ENCODE measurements around the gene CAND2. TPM values are rescaled to one million over a fixed set of nuclear protein-coding genes. Genes with fewer than 3 reads are reported as not detected.
A peak's percentile ranks its signal among the peaks of the same experiment; 100 is the strongest.

The CAND2 gene
- polyA plus RNA-seq, 4 donors: 0.27 to 1.5 (median 1.3) TPM; not detected in 1

- no peak overlapping the region for H3K4me3 ChIP-seq (ENCODE audit: low read depth in 1 of 3, low read length in 3 of 3)
- H3K4me1 ChIP-seq (ENCODE audit: control insufficient read depth in 3 of 3, insufficient read depth in 2 of 3, low read depth in 1 of 3, low read length in 2 of 3): no peaks in the 10 kb centered on the region
- 84 to 87% (median 85%) methylated on average over 5 of the region's 5 CpGs for WGBS, 3 donors
- DNase-seq (no peak), FAIRE-seq (no peak)
- peaks cover 0 to 3% (median 0%) of the 10 kb centered on the region in 3 donors for H3K27me3 ChIP-seq (ENCODE audit: control insufficient read depth in 3 of 3, insufficient read depth in 3 of 3, low read length in 3 of 3)
- no peaks in the 10 kb centered on the region for H3K9me3 ChIP-seq (ENCODE audit: control insufficient read depth in 2 of 2, insufficient read depth in 1 of 2, low read depth in 1 of 2, low read length in 1 of 2)
- H3K36me3 ChIP-seq (ENCODE audit: control insufficient read depth in 3 of 3, insufficient read depth in 2 of 3, low read depth in 1 of 3, low read length in 3 of 3): no peaks in the 10 kb centered on the region
- no peak overlapping the region for H3K27ac ChIP-seq (ENCODE audit: low read depth in 1 of 3, low read length in 2 of 3)
Measured at GRCh38 chr3:12856626-12857025, 60.1 kb downstream of the CAND2 start.

GRCh38 chr3:12859840-12860239 is 63.4 kb downstream of the CAND2 start:
- H3K9me3 ChIP-seq (ENCODE audit: control insufficient read depth in 2 of 2, insufficient read depth in 1 of 2, low read depth in 1 of 2, low read length in 1 of 2): no peaks in the 10 kb centered on the region
- no peaks in the 10 kb centered on the region for H3K36me3 ChIP-seq (ENCODE audit: control insufficient read depth in 3 of 3, insufficient read depth in 2 of 3, low read depth in 1 of 3, low read length in 3 of 3)
- no peak overlapping the region for H3K4me3 ChIP-seq (ENCODE audit: low read depth in 1 of 3, low read length in 3 of 3)
- WGBS, 3 donors: 59 to 63% (median 60%) methylated on average over 7 of the region's 7 CpGs
- H3K27me3 ChIP-seq (ENCODE audit: control insufficient read depth in 3 of 3, insufficient read depth in 3 of 3, low read length in 3 of 3): no peaks in the 10 kb centered on the region
- H3K27ac ChIP-seq (ENCODE audit: low read depth in 1 of 3, low read length in 2 of 3): no peak overlapping the region
- FAIRE-seq (no peak), DNase-seq (no peak)
- no peaks in the 10 kb centered on the region for H3K4me1 ChIP-seq (ENCODE audit: control insufficient read depth in 3 of 3, insufficient read depth in 2 of 3, low read depth in 1 of 3, low read length in 2 of 3)

GRCh38 chr3:12861611-12862010 is 65.1 kb downstream of the CAND2 start:
- Histone ChIP-seq H3K27ac (ENCODE audit: low read depth in 1 of 3, low read length in 2 of 3) (no peak overlapping the region), H3K27me3 (ENCODE audit: control insufficient read depth in 3 of 3, insufficient read depth in 3 of 3, low read length in 3 of 3) (no peaks in the 10 kb centered on the region), H3K4me3 (ENCODE audit: low read depth in 1 of 3, low read length in 3 of 3) (no peak overlapping the region), H3K4me1 (ENCODE audit: control insufficient read depth in 3 of 3, insufficient read depth in 2 of 3, low read depth in 1 of 3, low read length in 2 of 3) (no peaks in the 10 kb centered on the region), H3K36me3 (ENCODE audit: control insufficient read depth in 3 of 3, insufficient read depth in 2 of 3, low read depth in 1 of 3, low read length in 3 of 3) (no peaks in the 10 kb centered on the region), H3K9me3 (ENCODE audit: control insufficient read depth in 2 of 2, insufficient read depth in 1 of 2, low read depth in 1 of 2, low read length in 1 of 2) (peaks cover 0 to 10% of the 10 kb centered on the region in 2 donors)
- DNase-seq (no peak), FAIRE-seq (no peak)
- WGBS, 3 donors: 59 to 77% (median 72%) methylated on average over 5 of the region's 5 CpGs

- Histone ChIP-seq H3K9me3 (ENCODE audit: control insufficient read depth in 2 of 2, insufficient read depth in 1 of 2, low read depth in 1 of 2, low read length in 1 of 2) (peaks cover 0 to 10% of the 10 kb centered on the region in 2 donors), H3K4me1 (ENCODE audit: control insufficient read depth in 3 of 3, insufficient read depth in 2 of 3, low read depth in 1 of 3, low read length in 2 of 3) (no peaks in the 10 kb centered on the region), H3K27me3 (ENCODE audit: control insufficient read depth in 3 of 3, insufficient read depth in 3 of 3, low read length in 3 of 3) (no peaks in the 10 kb centered on the region), H3K27ac (ENCODE audit: low read depth in 1 of 3, low read length in 2 of 3) (no peak overlapping the region), H3K4me3 (ENCODE audit: low read depth in 1 of 3, low read length in 3 of 3) (no peak overlapping the region), H3K36me3 (ENCODE audit: control insufficient read depth in 3 of 3, insufficient read depth in 2 of 3, low read depth in 1 of 3, low read length in 3 of 3) (no peaks in the 10 kb centered on the region)
- FAIRE-seq (no peak), DNase-seq (no peak)
- WGBS, 3 donors: 82 to 90% (median 89%) methylated on average over 8 of the region's 8 CpGs
Measured at GRCh38 chr3:12862387-12862786, 65.9 kb downstream of the CAND2 start.

GRCh38 chr3:12865271-12865670 is 68.8 kb downstream of the CAND2 start:
- Histone ChIP-seq H3K27ac (ENCODE audit: low read depth in 1 of 3, low read length in 2 of 3) (no peak overlapping the region), H3K9me3 (ENCODE audit: control insufficient read depth in 2 of 2, insufficient read depth in 1 of 2, low read depth in 1 of 2, low read length in 1 of 2) (peaks cover 0 to 10% of the 10 kb centered on the region in 2 donors), H3K27me3 (ENCODE audit: control insufficient read depth in 3 of 3, insufficient read depth in 3 of 3, low read length in 3 of 3) (peaks cover 0 to 10% (median 0%) of the 10 kb centered on the region in 3 donors), H3K4me3 (ENCODE audit: low read depth in 1 of 3, low read length in 3 of 3) (no peak overlapping the region), H3K36me3 (ENCODE audit: control insufficient read depth in 3 of 3, insufficient read depth in 2 of 3, low read depth in 1 of 3, low read length in 3 of 3) (no peaks in the 10 kb centered on the region), H3K4me1 (ENCODE audit: control insufficient read depth in 3 of 3, insufficient read depth in 2 of 3, low read depth in 1 of 3, low read length in 2 of 3) (peaks cover 0 to 7% (median 0%) of the 10 kb centered on the region in 3 donors)
- DNase-seq (no peak), FAIRE-seq (no peak)
- 88 to 94% (median 91%) methylated on average over 4 of the region's 4 CpGs for WGBS, 3 donors

- WGBS, 3 donors: 71 to 84% (median 78%) methylated on average over 6 of the region's 6 CpGs
- no peak overlapping the region for H3K4me3 ChIP-seq (ENCODE audit: low read depth in 1 of 3, low read length in 3 of 3)
- DNase-seq (no peak), FAIRE-seq (no peak)
- H3K27me3 ChIP-seq (ENCODE audit: control insufficient read depth in 3 of 3, insufficient read depth in 3 of 3, low read length in 3 of 3): peaks cover 0 to 18% (median 0%) of the 10 kb centered on the region in 3 donors
- peaks cover 0 to 10% of the 10 kb centered on the region in 2 donors for H3K9me3 ChIP-seq (ENCODE audit: control insufficient read depth in 2 of 2, insufficient read depth in 1 of 2, low read depth in 1 of 2, low read length in 1 of 2)
- no peak overlapping the region for H3K27ac ChIP-seq (ENCODE audit: low read depth in 1 of 3, low read length in 2 of 3)
- H3K36me3 ChIP-seq (ENCODE audit: control insufficient read depth in 3 of 3, insufficient read depth in 2 of 3, low read depth in 1 of 3, low read length in 3 of 3): no peaks in the 10 kb centered on the region
- peaks cover 0 to 7% (median 0%) of the 10 kb centered on the region in 3 donors for H3K4me1 ChIP-seq (ENCODE audit: control insufficient read depth in 3 of 3, insufficient read depth in 2 of 3, low read depth in 1 of 3, low read length in 2 of 3)
Measured at GRCh38 chr3:12866836-12867235, 70.4 kb downstream of the CAND2 start.

GRCh38 chr3:12868039-12869034 is 71.9 kb downstream of the CAND2 start:
- Histone ChIP-seq H3K27ac (ENCODE audit: low read depth in 1 of 3, low read length in 2 of 3) (no peak overlapping the region), H3K4me3 (ENCODE audit: low read depth in 1 of 3, low read length in 3 of 3) (peak overlapping the region in 2 of 3 donors; percentile 19 to 33), H3K4me1 (ENCODE audit: control insufficient read depth in 3 of 3, insufficient read depth in 2 of 3, low read depth in 1 of 3, low read length in 2 of 3) (peaks cover 0 to 7% (median 0%) of the 10 kb centered on the region in 3 donors), H3K36me3 (ENCODE audit: control insufficient read depth in 3 of 3, insufficient read depth in 2 of 3, low read depth in 1 of 3, low read length in 3 of 3) (no peaks in the 10 kb centered on the region), H3K27me3 (ENCODE audit: control insufficient read depth in 3 of 3, insufficient read depth in 3 of 3, low read length in 3 of 3) (peaks cover 0 to 18% (median 0%) of the 10 kb centered on the region in 3 donors), H3K9me3 (ENCODE audit: control insufficient read depth in 2 of 2, insufficient read depth in 1 of 2, low read depth in 1 of 2, low read length in 1 of 2) (peaks cover 0 to 10% of the 10 kb centered on the region in 2 donors)
- FAIRE-seq (no peak), DNase-seq (peak; percentile 87 to 89)
- 17 to 21% (median 18%) methylated on average over 45 of the region's 45 CpGs for WGBS, 3 donors

GRCh38 chr3:12869035-12869621 is 72.6 kb downstream of the CAND2 start:
- no peak for FAIRE-seq
- Histone ChIP-seq H3K27me3 (ENCODE audit: control insufficient read depth in 3 of 3, insufficient read depth in 3 of 3, low read length in 3 of 3) (peaks cover 0 to 18% (median 0%) of the 10 kb centered on the region in 3 donors), H3K36me3 (ENCODE audit: control insufficient read depth in 3 of 3, insufficient read depth in 2 of 3, low read depth in 1 of 3, low read length in 3 of 3) (no peaks in the 10 kb centered on the region), H3K9me3 (ENCODE audit: control insufficient read depth in 2 of 2, insufficient read depth in 1 of 2, low read depth in 1 of 2, low read length in 1 of 2) (peaks cover 0 to 10% of the 10 kb centered on the region in 2 donors), H3K4me1 (ENCODE audit: control insufficient read depth in 3 of 3, insufficient read depth in 2 of 3, low read depth in 1 of 3, low read length in 2 of 3) (peaks cover 0 to 7% (median 0%) of the 10 kb centered on the region in 3 donors), H3K27ac (ENCODE audit: low read depth in 1 of 3, low read length in 2 of 3) (no peak overlapping the region), H3K4me3 (ENCODE audit: low read depth in 1 of 3, low read length in 3 of 3) (peak overlapping the region in 2 of 3 donors; percentile 19 to 33)
- DNase-seq: peak; percentile 26 to 36
- WGBS, 3 donors: 10 to 12% (median 11%) methylated on average over 22 to 28 of the region's 28 CpGs
